ENCODE results near the gene UFSP1.
"Not testable (repeated sequence)": the region's sequence is repeated elsewhere in the genome, so short reads cannot be mapped to it uniquely, and the experiment has no call there.

The UFSP1 gene

GRCh38 chr7:100888988-100889750 is at the start of gene UFSP1:
Gene UFSP1, minus strand, starts transcription at chr7:100889715. Its CDS starts 444 bp downstream, at chr7:100889271.
- no peak for DNase-seq

- DNase-seq, result not testable (repeated sequence)
Observed at GRCh38 chr7:100936167-100936566, 46.7 kb upstream of the UFSP1 start.

GRCh38 chr7:100935381-100935780 is 45.9 kb upstream of the UFSP1 start:
- DNase-seq, result not testable (repeated sequence)

- no peak for DNase-seq
Observed at GRCh38 chr7:100933734-100934133, 44.2 kb upstream of the UFSP1 start.

- no peak for DNase-seq
Observed at GRCh38 chr7:100929808-100930174, 40.3 kb upstream of the UFSP1 start.

GRCh38 chr7:100923616-100924015 is 34.1 kb upstream of the UFSP1 start:
- not testable (repeated sequence) for DNase-seq

- no peak for DNase-seq
Observed at GRCh38 chr7:100921039-100921438, 31.5 kb upstream of the UFSP1 start.

- DNase-seq, result not testable (repeated sequence)
Observed at GRCh38 chr7:100919779-100920437, 30.4 kb upstream of the UFSP1 start.

- not testable (repeated sequence) for DNase-seq
Observed at GRCh38 chr7:100919335-100919734, 29.8 kb upstream of the UFSP1 start.

GRCh38 chr7:100914879-100915447 is 25.4 kb upstream of the UFSP1 start:
- no peak for DNase-seq

- DNase-seq, result no peak
Observed at GRCh38 chr7:100914208-100914878, 24.8 kb upstream of the UFSP1 start.

GRCh38 chr7:100911484-100911883 is 22.0 kb upstream of the UFSP1 start:
- no peak for DNase-seq

GRCh38 chr7:100910443-100910842 is 20.9 kb upstream of the UFSP1 start:
- DNase-seq, result not testable (repeated sequence)

- no peak for DNase-seq
Observed at GRCh38 chr7:100908512-100908911, 19.0 kb upstream of the UFSP1 start.

GRCh38 chr7:100902638-100903037 is 13.1 kb upstream of the UFSP1 start:
- DNase-seq, result no peak

GRCh38 chr7:100901921-100902332 is 12.4 kb upstream of the UFSP1 start:
- DNase-seq, result no peak

GRCh38 chr7:100900978-100901377 is 11.5 kb upstream of the UFSP1 start:
- DNase-seq, result no peak

GRCh38 chr7:100899432-100899831 is 9.9 kb upstream of the UFSP1 start:
- DNase-seq, result no peak

- DNase-seq, result no peak
Observed at GRCh38 chr7:100897772-100898454, 8.4 kb upstream of the UFSP1 start.

- no peak for DNase-seq
Observed at GRCh38 chr7:100896732-100897608, 7.5 kb upstream of the UFSP1 start.

GRCh38 chr7:100895956-100896731 is 6.6 kb upstream of the UFSP1 start:
- DNase-seq, result no peak
